ENCODE results near the gene CIB2.

The CIB2 gene

GRCh38 chr15:78149068-78149804, 18.0 kb upstream of the CIB2 start, which contains the start of gene IDH3A (continued):
- TF ChIP-seq ZNF488 (tag by site-specific recombination; IDR thresholded peaks at IDR 0.05) (no peak), ZNF558 (tag by site-specific recombination; IDR thresholded peaks at IDR 0.05) (0 out of 2 replicates have a peak, but pooled peaks have one; percentile 6), ZNF830 (tag by site-specific recombination; IDR thresholded peaks at IDR 0.05; ENCODE audit: low read depth) (no peak), ZNF549 (tag by site-specific recombination; IDR thresholded peaks at IDR 0.05) (no peak), ZSCAN16 (tag by site-specific recombination; IDR thresholded peaks at IDR 0.05) (no peak), ZNF37A (tag by site-specific recombination; IDR thresholded peaks at IDR 0.05) (no peak), ZNF560 (tag by site-specific recombination; IDR thresholded peaks at IDR 0.05; ENCODE audit: borderline replicate concordance) (no peak), ZNF354C (tag by site-specific recombination; IDR thresholded peaks at IDR 0.05; ENCODE audit: borderline replicate concordance, low read depth) (no peak), ZNF16 (tag by site-specific recombination; IDR thresholded peaks at IDR 0.05; ENCODE audit: low read depth) (no peak), SETDB1 (IDR thresholded peaks at IDR 0.05; ENCODE audit: insufficient read length, low read length) (no peak), ZNF621 (tag by site-specific recombination; IDR thresholded peaks at IDR 0.05) (no peak), GFI1B (tag by site-specific recombination; IDR thresholded peaks at IDR 0.05) (no peak), ZNF157 (tag by site-specific recombination; IDR thresholded peaks at IDR 0.05) (no peak), ZNF114 (tag by site-specific recombination; IDR thresholded peaks at IDR 0.05) (no peak), ZNF792 (tag by site-specific recombination; IDR thresholded peaks at IDR 0.05) (no peak), PRDM1 (tag by site-specific recombination; IDR thresholded peaks at IDR 0.05) (no peak), HOXD13 (CRISPR knock-in tag; IDR thresholded peaks at IDR 0.05; ENCODE audit: borderline replicate concordance) (no peak), KLF7 (tag by site-specific recombination; IDR thresholded peaks at IDR 0.05; ENCODE audit: borderline replicate concordance) (no peak), ZFP41 (tag by site-specific recombination; IDR thresholded peaks at IDR 0.05; ENCODE audit: borderline replicate concordance) (no peak), ZNF140 (tag by site-specific recombination; IDR thresholded peaks at IDR 0.05) (no peak), PATZ1 (tag by site-specific recombination; IDR thresholded peaks at IDR 0.05) (peak; percentile 46), ZSCAN23 (tag by site-specific recombination; IDR thresholded peaks at IDR 0.05) (no peak), ZNF639 (tag by site-specific recombination; IDR thresholded peaks at IDR 0.05) (no peak), ZBTB21 (tag by site-specific recombination; IDR thresholded peaks at IDR 0.05) (no peak), ZNF174 (tag by site-specific recombination; IDR thresholded peaks at IDR 0.05) (no peak), ZNF112 (tag by site-specific recombination; IDR thresholded peaks at IDR 0.05) (no peak)
- TF ChIP-seq, protein P1, sequence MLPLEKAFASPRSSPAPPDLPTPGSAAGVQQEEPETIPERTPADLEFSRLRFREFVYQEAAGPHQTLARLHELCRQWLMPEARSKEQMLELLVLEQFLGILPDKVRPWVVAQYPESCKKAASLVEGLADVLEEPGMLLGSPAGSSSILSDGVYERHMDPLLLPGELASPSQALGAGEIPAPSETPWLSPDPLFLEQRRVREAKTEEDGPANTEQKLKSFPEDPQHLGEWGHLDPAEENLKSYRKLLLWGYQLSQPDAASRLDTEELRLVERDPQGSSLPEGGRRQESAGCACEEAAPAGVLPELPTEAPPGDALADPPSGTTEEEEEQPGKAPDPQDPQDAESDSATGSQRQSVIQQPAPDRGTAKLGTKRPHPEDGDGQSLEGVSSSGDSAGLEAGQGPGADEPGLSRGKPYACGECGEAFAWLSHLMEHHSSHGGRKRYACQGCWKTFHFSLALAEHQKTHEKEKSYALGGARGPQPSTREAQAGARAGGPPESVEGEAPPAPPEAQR (tag by site-specific recombination; IDR thresholded peaks at IDR 0.05), result no peak
- TF ChIP-seq, protein P2, sequence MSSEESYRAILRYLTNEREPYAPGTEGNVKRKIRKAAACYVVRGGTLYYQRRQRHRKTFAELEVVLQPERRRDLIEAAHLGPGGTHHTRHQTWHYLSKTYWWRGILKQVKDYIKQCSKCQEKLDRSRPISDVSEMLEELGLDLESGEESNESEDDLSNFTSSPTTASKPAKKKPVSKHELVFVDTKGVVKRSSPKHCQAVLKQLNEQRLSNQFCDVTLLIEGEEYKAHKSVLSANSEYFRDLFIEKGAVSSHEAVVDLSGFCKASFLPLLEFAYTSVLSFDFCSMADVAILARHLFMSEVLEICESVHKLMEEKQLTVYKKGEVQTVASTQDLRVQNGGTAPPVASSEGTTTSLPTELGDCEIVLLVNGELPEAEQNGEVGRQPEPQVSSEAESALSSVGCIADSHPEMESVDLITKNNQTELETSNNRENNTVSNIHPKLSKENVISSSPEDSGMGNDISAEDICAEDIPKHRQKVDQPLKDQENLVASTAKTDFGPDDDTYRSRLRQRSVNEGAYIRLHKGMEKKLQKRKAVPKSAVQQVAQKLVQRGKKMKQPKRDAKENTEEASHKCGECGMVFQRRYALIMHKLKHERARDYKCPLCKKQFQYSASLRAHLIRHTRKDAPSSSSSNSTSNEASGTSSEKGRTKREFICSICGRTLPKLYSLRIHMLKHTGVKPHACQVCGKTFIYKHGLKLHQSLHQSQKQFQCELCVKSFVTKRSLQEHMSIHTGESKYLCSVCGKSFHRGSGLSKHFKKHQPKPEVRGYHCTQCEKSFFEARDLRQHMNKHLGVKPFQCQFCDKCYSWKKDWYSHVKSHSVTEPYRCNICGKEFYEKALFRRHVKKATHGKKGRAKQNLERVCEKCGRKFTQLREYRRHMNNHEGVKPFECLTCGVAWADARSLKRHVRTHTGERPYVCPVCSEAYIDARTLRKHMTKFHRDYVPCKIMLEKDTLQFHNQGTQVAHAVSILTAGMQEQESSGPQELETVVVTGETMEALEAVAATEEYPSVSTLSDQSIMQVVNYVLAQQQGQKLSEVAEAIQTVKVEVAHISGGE (tag by site-specific recombination; conservative IDR thresholded peaks at IDR 0.05; ENCODE audit: low read depth), result no peak; the same call in 1 of the 2 replicates
- TF ChIP-seq, protein P3, sequence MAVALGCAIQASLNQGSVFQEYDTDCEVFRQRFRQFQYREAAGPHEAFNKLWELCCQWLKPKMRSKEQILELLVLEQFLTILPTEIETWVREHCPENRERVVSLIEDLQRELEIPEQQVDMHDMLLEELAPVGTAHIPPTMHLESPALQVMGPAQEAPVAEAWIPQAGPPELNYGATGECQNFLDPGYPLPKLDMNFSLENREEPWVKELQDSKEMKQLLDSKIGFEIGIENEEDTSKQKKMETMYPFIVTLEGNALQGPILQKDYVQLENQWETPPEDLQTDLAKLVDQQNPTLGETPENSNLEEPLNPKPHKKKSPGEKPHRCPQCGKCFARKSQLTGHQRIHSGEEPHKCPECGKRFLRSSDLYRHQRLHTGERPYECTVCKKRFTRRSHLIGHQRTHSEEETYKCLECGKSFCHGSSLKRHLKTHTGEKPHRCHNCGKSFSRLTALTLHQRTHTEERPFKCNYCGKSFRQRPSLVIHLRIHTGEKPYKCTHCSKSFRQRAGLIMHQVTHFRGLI (tag by site-specific recombination; IDR thresholded peaks at IDR 0.05), result 0 out of 2 replicates have a peak, but pooled peaks have one; percentile 3
